Cerebellar cortex (tissue), 1 donor: ENCODE measurements around the gene NPB.

ENCODE experiments used
- DNase-seq: peaks from one replicate; pipeline ENCODE4 v3.0.0-alpha.2; 2015; ENCODE audit warnings: low spot score

NPB gene

GRCh38 chr17:81898885-81899284 is 3.2 kb upstream of the NPB start:
- no peak for DNase-seq

- DNase-seq = no peak
Measured at GRCh38 chr17:81899514-81900166, 2.4 kb upstream of the NPB start.

- DNase-seq = no peak
Measured at GRCh38 chr17:81900181-81900820, 1.7 kb upstream of the NPB start.

GRCh38 chr17:81901167-81902022 is 643 bp upstream of the NPB start:
- no peak for DNase-seq

- no peak for DNase-seq
Measured at GRCh38 chr17:81902653-81903414, 796 bp downstream of the NPB start.

- no peak for DNase-seq
Measured at GRCh38 chr17:81903415-81903831, 1.4 kb downstream of the NPB start.

GRCh38 chr17:81903896-81904599 is 2.0 kb downstream of the NPB start:
- no peak for DNase-seq

- DNase-seq = no peak
Measured at GRCh38 chr17:81904600-81905423, 2.8 kb downstream of the NPB start.

- no peak for DNase-seq
Measured at GRCh38 chr17:81905424-81905875, 3.4 kb downstream of the NPB start.

- DNase-seq = no peak
Measured at GRCh38 chr17:81905993-81906392, 4.0 kb downstream of the NPB start.

GRCh38 chr17:81906476-81907218 is 4.6 kb downstream of the NPB start:
- no peak for DNase-seq

GRCh38 chr17:81907219-81908145 is 5.4 kb downstream of the NPB start:
- peak; percentile 78 for DNase-seq

- no peak for DNase-seq
Measured at GRCh38 chr17:81908793-81909192, 6.8 kb downstream of the NPB start.

- no peak for DNase-seq
Measured at GRCh38 chr17:81909231-81909630, 7.2 kb downstream of the NPB start.

GRCh38 chr17:81909966-81910839 is 8.2 kb downstream of the NPB start:
- peak; percentile 59 for DNase-seq

- no peak for DNase-seq
Measured at GRCh38 chr17:81910840-81911276, 8.8 kb downstream of the NPB start.

- DNase-seq = peak; percentile 91
Measured at GRCh38 chr17:81911277-81911961, 9.4 kb downstream of the NPB start, which contains the start of gene PCYT2. Gene PCYT2, minus strand, starts transcription at chr17:81911399. Its CDS starts 44 bp downstream, at chr17:81911355.
